ENCODE measurements around the gene PSD2. TPM values are rescaled to one million over a fixed set of nuclear protein-coding genes. Genes with fewer than 3 reads are reported as not detected.
A peak's percentile ranks its signal among the peaks of the same experiment; 100 is the strongest.

Gene PSD2
- total and polyA plus RNA-seq, 2 donors (not counting 1 experiment from before 2014, with no cell fraction given): 0.10 to 0.17 TPM

DNA sequence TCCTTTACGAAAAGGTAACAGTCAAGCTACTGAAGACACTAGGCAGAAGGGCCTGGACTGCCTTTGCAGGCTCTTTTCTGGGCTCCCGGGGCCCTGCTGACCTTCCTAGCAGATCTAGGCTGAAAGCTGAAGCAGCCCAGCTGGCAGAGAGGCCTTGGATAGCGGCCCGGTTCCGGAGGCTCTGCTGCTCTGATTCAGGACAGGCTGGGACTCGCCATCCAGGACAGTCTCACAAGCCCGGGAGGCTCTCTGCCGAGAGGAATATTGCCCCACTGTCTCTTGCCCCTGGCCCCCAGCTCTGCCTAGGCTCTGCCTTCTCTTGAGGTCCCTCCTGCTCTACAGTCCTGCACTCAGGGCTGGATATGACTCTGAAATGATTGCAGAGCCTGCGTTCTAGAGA, 67.8 kb downstream of the PSD2 start:
- peaks cover 0 to 3% of the 10 kb centered on the region in 2 donors for H3K4me1 ChIP-seq (ENCODE audit: control insufficient read depth in 2 of 2, insufficient read depth in 2 of 2, low read length in 2 of 2)
- Mint-ChIP-seq H3K27me3 (peaks cover 21% of the 10 kb centered on the region), H3K4me1 (peaks cover 7% of the 10 kb centered on the region), H3K27ac (no peak overlapping the region), H3K4me3 (no peak overlapping the region), H3K9me3 (ENCODE audit: insufficient read depth) (no peaks in the 10 kb centered on the region)
- no peak overlapping the region for H3K9ac ChIP-seq (ENCODE audit: low read length)
- DNase-seq (no peak), ATAC-seq (ENCODE audit: low read depth) (no peak)
- H3K79me2 ChIP-seq (ENCODE audit: control insufficient read depth, insufficient read depth, low read length): no peaks in the 10 kb centered on the region
- intact Hi-C loops (cut with micrococcal nuclease): no loop called here
- H3K27me3 ChIP-seq (replicated peaks in 1 of 4; ENCODE audit: control extremely low read depth in 1 of 4, control insufficient read depth in 3 of 4, insufficient read depth in 4 of 4, low read length in 3 of 4): peaks cover 0 to 6% (median 1%) of the 10 kb centered on the region in 4 experiments
- TF ChIP-seq, protein P1, sequence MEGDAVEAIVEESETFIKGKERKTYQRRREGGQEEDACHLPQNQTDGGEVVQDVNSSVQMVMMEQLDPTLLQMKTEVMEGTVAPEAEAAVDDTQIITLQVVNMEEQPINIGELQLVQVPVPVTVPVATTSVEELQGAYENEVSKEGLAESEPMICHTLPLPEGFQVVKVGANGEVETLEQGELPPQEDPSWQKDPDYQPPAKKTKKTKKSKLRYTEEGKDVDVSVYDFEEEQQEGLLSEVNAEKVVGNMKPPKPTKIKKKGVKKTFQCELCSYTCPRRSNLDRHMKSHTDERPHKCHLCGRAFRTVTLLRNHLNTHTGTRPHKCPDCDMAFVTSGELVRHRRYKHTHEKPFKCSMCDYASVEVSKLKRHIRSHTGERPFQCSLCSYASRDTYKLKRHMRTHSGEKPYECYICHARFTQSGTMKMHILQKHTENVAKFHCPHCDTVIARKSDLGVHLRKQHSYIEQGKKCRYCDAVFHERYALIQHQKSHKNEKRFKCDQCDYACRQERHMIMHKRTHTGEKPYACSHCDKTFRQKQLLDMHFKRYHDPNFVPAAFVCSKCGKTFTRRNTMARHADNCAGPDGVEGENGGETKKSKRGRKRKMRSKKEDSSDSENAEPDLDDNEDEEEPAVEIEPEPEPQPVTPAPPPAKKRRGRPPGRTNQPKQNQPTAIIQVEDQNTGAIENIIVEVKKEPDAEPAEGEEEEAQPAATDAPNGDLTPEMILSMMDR (IDR thresholded peaks at IDR 0.05): no peak
- TF ChIP-seq EZH2 (IDR thresholded peaks at IDR 0.05; ENCODE audit: borderline replicate concordance, insufficient read depth, low read depth, low read length, poor library complexity, severe bottlenecking): no peak
- no peaks in the 10 kb centered on the region for H4K20me1 ChIP-seq (ENCODE audit: control insufficient read depth, insufficient read depth, low read length, poor library complexity, severe bottlenecking)
- ChIA-PET POLR2A (no interaction called here), CTCF (interaction anchor here (1.1 to 6.3 kb wide), 7 partner anchors 10 to 237 kb away, joined by 3 to 117 read pairs (median 9); no protein-coding TSS in a partner anchor)
- WGBS (ENCODE audit: insufficient coverage): 91% methylated on average over 8 of the region's 9 CpGs
- H2AFZ ChIP-seq (ENCODE audit: insufficient read depth, low read depth, low read length, poor library complexity, severe bottlenecking): no peak overlapping the region
- H3K27ac ChIP-seq (ENCODE audit: low read length in 2 of 2): no peak overlapping the region
- H3K36me3 ChIP-seq (replicated peaks in 1 of 2; ENCODE audit: control extremely low read depth in 1 of 2, control insufficient read depth in 1 of 2, extremely low read depth in 1 of 2, insufficient read depth in 2 of 2, low read length in 1 of 2): no peaks in the 10 kb centered on the region
- H3K4me2 ChIP-seq (replicated peaks; ENCODE audit: low read depth, low read length, poor library complexity, severe bottlenecking): no peak overlapping the region
- no peaks in the 10 kb centered on the region for H3K9me3 ChIP-seq (ENCODE audit: control extremely low read depth in 1 of 3, control insufficient read depth in 2 of 3, insufficient read depth in 1 of 3, low read length in 2 of 3)
- no peak overlapping the region for H3K4me3 ChIP-seq (ENCODE audit: control extremely low read depth in 1 of 5, extremely low read depth in 1 of 5, insufficient read depth in 1 of 5, low read depth in 2 of 5, low read length in 4 of 5)

DNA sequence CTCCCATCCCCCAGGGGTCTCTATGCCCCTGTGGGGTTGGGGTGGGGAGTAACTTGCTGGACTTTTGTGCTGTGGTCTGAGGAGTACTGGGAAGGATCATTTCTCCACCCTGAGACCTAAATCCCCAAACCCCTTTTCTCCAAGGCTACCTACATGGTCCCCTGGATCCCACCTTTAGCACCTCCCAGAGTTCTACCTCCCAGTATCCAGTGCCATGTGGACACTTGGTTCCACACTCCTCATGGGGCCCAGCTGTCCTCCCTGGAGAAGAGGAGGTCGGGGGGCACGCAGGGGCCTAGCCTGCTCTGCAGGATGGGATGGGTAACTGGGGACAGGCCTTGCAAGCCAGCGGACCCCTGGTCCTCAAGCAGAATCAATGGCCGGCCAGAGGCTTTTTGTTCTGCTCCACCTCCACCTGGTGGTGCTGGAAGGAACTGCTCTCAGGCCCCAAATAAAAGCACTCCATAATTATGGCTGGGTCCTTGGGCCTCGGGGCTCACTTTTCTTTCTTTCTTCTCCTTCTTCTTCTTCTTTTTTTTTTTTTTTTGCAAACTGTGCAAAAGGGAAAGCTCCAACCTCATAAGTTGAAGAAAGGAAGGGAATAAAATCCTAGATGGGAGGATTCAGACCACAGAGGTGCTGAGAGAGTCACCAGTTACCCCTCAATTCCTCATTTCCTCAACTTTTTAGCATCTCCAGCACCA, 68.4 kb downstream of the PSD2 start:
- peaks cover 0 to 6% (median 1%) of the 10 kb centered on the region in 4 experiments for H3K27me3 ChIP-seq (replicated peaks in 1 of 4; ENCODE audit: control extremely low read depth in 1 of 4, control insufficient read depth in 3 of 4, insufficient read depth in 4 of 4, low read length in 3 of 4)
- peaks cover 0 to 3% of the 10 kb centered on the region in 2 donors for H3K4me1 ChIP-seq (ENCODE audit: control insufficient read depth in 2 of 2, insufficient read depth in 2 of 2, low read length in 2 of 2)
- H3K27ac ChIP-seq (ENCODE audit: low read length in 2 of 2): no peak overlapping the region
- ATAC-seq (ENCODE audit: low read depth) (peak; percentile 85), DNase-seq (peak; percentile 73)
- no peaks in the 10 kb centered on the region for H3K36me3 ChIP-seq (replicated peaks in 1 of 2; ENCODE audit: control extremely low read depth in 1 of 2, control insufficient read depth in 1 of 2, extremely low read depth in 1 of 2, insufficient read depth in 2 of 2, low read length in 1 of 2)
- ChIA-PET CTCF (interaction anchor here (0.7 to 6.3 kb wide), 7 partner anchors 11 to 238 kb away, joined by 3 to 117 read pairs (median 9); no protein-coding TSS in a partner anchor), POLR2A (no interaction called here)
- Mint-ChIP-seq H3K27ac (no peak overlapping the region), H3K4me3 (no peak overlapping the region), H3K9me3 (ENCODE audit: insufficient read depth) (no peaks in the 10 kb centered on the region), H3K4me1 (peaks cover 7% of the 10 kb centered on the region), H3K27me3 (peaks cover 23% of the 10 kb centered on the region)
- TF ChIP-seq, protein P1 (IDR thresholded peaks at IDR 0.05): peak; percentile 92
- TF ChIP-seq EZH2 (IDR thresholded peaks at IDR 0.05; ENCODE audit: borderline replicate concordance, insufficient read depth, low read depth, low read length, poor library complexity, severe bottlenecking): no peak
- no peak overlapping the region for H3K4me3 ChIP-seq (ENCODE audit: control extremely low read depth in 1 of 5, extremely low read depth in 1 of 5, insufficient read depth in 1 of 5, low read depth in 2 of 5, low read length in 4 of 5)
- H3K9ac ChIP-seq (ENCODE audit: low read length): no peak overlapping the region
- H4K20me1 ChIP-seq (ENCODE audit: control insufficient read depth, insufficient read depth, low read length, poor library complexity, severe bottlenecking): no peaks in the 10 kb centered on the region
- no peak overlapping the region for H2AFZ ChIP-seq (ENCODE audit: insufficient read depth, low read depth, low read length, poor library complexity, severe bottlenecking)
- no peaks in the 10 kb centered on the region for H3K9me3 ChIP-seq (ENCODE audit: control extremely low read depth in 1 of 3, control insufficient read depth in 2 of 3, insufficient read depth in 1 of 3, low read length in 2 of 3)
- no peak overlapping the region for H3K4me2 ChIP-seq (replicated peaks; ENCODE audit: low read depth, low read length, poor library complexity, severe bottlenecking)
- intact Hi-C loops (cut with micrococcal nuclease): loop anchor here (1.0 kb wide), 3 partner anchors 104 to 442 kb away; no protein-coding TSS in a partner anchor
- no peaks in the 10 kb centered on the region for H3K79me2 ChIP-seq (ENCODE audit: control insufficient read depth, insufficient read depth, low read length)
- WGBS (ENCODE audit: insufficient coverage): 17% methylated on average over 4 of the region's 5 CpGs
